ENCODE data around the gene DMD.

DMD gene

GRCh38 chrX:31228415-31228832, 1982.9 kb downstream of the DMD start:
- DNase-seq (ENCODE audit: low read depth, low spot score): no peak
- no peak overlapping the region for H3K4me3 ChIP-seq (ENCODE audit: low read length)

- no peak overlapping the region for H3K4me3 ChIP-seq (ENCODE audit: low read length)
- DNase-seq (ENCODE audit: low read depth, low spot score): no peak
Measured at GRCh38 chrX:31227250-31227649, 1984.1 kb downstream of the DMD start.

- no peak for DNase-seq (ENCODE audit: low read depth, low spot score)
- H3K4me3 ChIP-seq (ENCODE audit: low read length): no peak overlapping the region
Measured at GRCh38 chrX:31225819-31226218, 1985.5 kb downstream of the DMD start.

- no peak overlapping the region for H3K4me3 ChIP-seq (ENCODE audit: low read length)
- no peak for DNase-seq (ENCODE audit: low read depth, low spot score)
Measured at GRCh38 chrX:31224381-31225012, 1986.9 kb downstream of the DMD start.

- H3K4me3 ChIP-seq (ENCODE audit: low read length): no peak overlapping the region
- no peak for DNase-seq (ENCODE audit: low read depth, low spot score)
Measured at GRCh38 chrX:31223817-31224216, 1987.5 kb downstream of the DMD start.

GRCh38 chrX:31222946-31223345, 1988.4 kb downstream of the DMD start:
- DNase-seq (ENCODE audit: low read depth, low spot score): no peak

GRCh38 chrX:31219174-31219573, 1992.2 kb downstream of the DMD start:
- no peak overlapping the region for H3K4me3 ChIP-seq (ENCODE audit: low read length)
- DNase-seq (ENCODE audit: low read depth, low spot score): no peak

More at GRCh38 chrX:31222946-31223345, 1988.4 kb downstream of the DMD start:
- no peak overlapping the region for H3K4me3 ChIP-seq (ENCODE audit: low read length)

- H3K4me3 ChIP-seq (ENCODE audit: low read length): no peak overlapping the region
- no peak for DNase-seq (ENCODE audit: low read depth, low spot score)
Measured at GRCh38 chrX:31217084-31217483, 1994.3 kb downstream of the DMD start.

GRCh38 chrX:31215277-31215815, 1996.0 kb downstream of the DMD start:
- no peak for DNase-seq (ENCODE audit: low read depth, low spot score)
- no peak overlapping the region for H3K4me3 ChIP-seq (ENCODE audit: low read length)

GRCh38 chrX:31213941-31214340, 1997.4 kb downstream of the DMD start:
- no peak overlapping the region for H3K4me3 ChIP-seq (ENCODE audit: low read length)
- DNase-seq (ENCODE audit: low read depth, low spot score): peak; percentile 4

GRCh38 chrX:31212856-31213748, 1998.2 kb downstream of the DMD start:
- no peak overlapping the region for H3K4me3 ChIP-seq (ENCODE audit: low read length)
- DNase-seq (ENCODE audit: low read depth, low spot score): no peak

GRCh38 chrX:31209005-31209628, 2002.2 kb downstream of the DMD start:
- H3K4me3 ChIP-seq (ENCODE audit: low read length): no peak overlapping the region
- no peak for DNase-seq (ENCODE audit: low read depth, low spot score)

GRCh38 chrX:31201503-31201902, 2009.8 kb downstream of the DMD start:
- no peak overlapping the region for H3K4me3 ChIP-seq (ENCODE audit: low read length)
- no peak for DNase-seq (ENCODE audit: low read depth, low spot score)

GRCh38 chrX:31200430-31200829, 2010.9 kb downstream of the DMD start:
- no peak for DNase-seq (ENCODE audit: low read depth, low spot score)
- H3K4me3 ChIP-seq (ENCODE audit: low read length): no peak overlapping the region

- no peak for DNase-seq (ENCODE audit: low read depth, low spot score)
Measured at GRCh38 chrX:31199840-31200114, 2011.6 kb downstream of the DMD start.

GRCh38 chrX:31199056-31199839, 2012.1 kb downstream of the DMD start:
- no peak for DNase-seq (ENCODE audit: low read depth, low spot score)
- no peak overlapping the region for H3K4me3 ChIP-seq (ENCODE audit: low read length)

More at GRCh38 chrX:31199840-31200114, 2011.6 kb downstream of the DMD start:
- no peak overlapping the region for H3K4me3 ChIP-seq (ENCODE audit: low read length)

- no peak overlapping the region for H3K4me3 ChIP-seq (ENCODE audit: low read length)
- DNase-seq (ENCODE audit: low read depth, low spot score): no peak
Measured at GRCh38 chrX:31190221-31190975, 2021.0 kb downstream of the DMD start.

- H3K4me3 ChIP-seq (ENCODE audit: low read length): no peak overlapping the region
- DNase-seq (ENCODE audit: low read depth, low spot score): no peak
Measured at GRCh38 chrX:31186693-31187338, 2024.5 kb downstream of the DMD start.

Measured in Jurkat, Clone E6-1 (cell line).